GM12874 (cell line): ENCODE results near the gene NUAK1.

ENCODE experiments used
- CTCF ChIP-seq: IDR thresholded peaks from 2 replicates; pipeline ENCODE4 v1.5.1; 2011; ENCODE audit warnings: low read depth, mild to moderate bottlenecking, control low read depth, low read length, moderate library complexity; ENCODE audit not compliant: insufficient read depth

NUAK1 gene

GRCh38 chr12:106039242-106039641, 99.5 kb downstream of the NUAK1 start:
- TF ChIP-seq CTCF, result no peak

- no peak for TF ChIP-seq CTCF
Observed at GRCh38 chr12:106037524-106038298, 101.0 kb downstream of the NUAK1 start.

GRCh38 chr12:106035421-106035820, 103.3 kb downstream of the NUAK1 start:
- TF ChIP-seq CTCF, result no peak

- no peak for TF ChIP-seq CTCF
Observed at GRCh38 chr12:106034316-106034715, 104.4 kb downstream of the NUAK1 start.

GRCh38 chr12:106033161-106033675, 105.5 kb downstream of the NUAK1 start:
- no peak for TF ChIP-seq CTCF

GRCh38 chr12:106032623-106032925, 106.2 kb downstream of the NUAK1 start:
- no peak for TF ChIP-seq CTCF

GRCh38 chr12:106031761-106032622, 106.8 kb downstream of the NUAK1 start:
- no peak for TF ChIP-seq CTCF
